Cardiac muscle cell (in vitro differentiated cells and primary cell): ENCODE results near the gene ZSCAN20. TPM values are rescaled to one million over a fixed set of nuclear protein-coding genes. Genes with fewer than 3 reads are reported as not detected.

Source experiments
- DNase-seq, 2 donors: peaks; one replicate each; pipeline versions ENCODE4 v3.0.0 to v3.0.0-alpha.2; 2010 to 2017; ENCODE audit warnings: low read depth in 1 of 2, low spot score in 1 of 2
- H3K27ac ChIP-seq: fragments of 200-600 bp; sonication (generic); 2 replicates; pipeline ENCODE4 v1.5.1; 2016
- H3K27me3 ChIP-seq: fragments of 200-600 bp; sonication (generic); 2 replicates; pipeline ENCODE4 v1.6.0; 2016; ENCODE audit warnings: control low read depth
- H3K36me3 ChIP-seq: fragments of 200-600 bp; sonication (generic); 2 replicates; pipeline ENCODE4 v1.5.1; 2016; ENCODE audit warnings: control low read depth
- H3K4me1 ChIP-seq: fragments of 200-600 bp; sonication (generic); 2 replicates; pipeline ENCODE4 v1.8.1; 2017; ENCODE audit warnings: low read depth, mild to moderate bottlenecking, mixed run types
- H3K4me3 ChIP-seq: fragments of 200-600 bp; sonication (generic); 2 replicates; pipeline ENCODE4 v1.5.1; 2016; ENCODE audit warnings: mild to moderate bottlenecking
- H3K9me3 ChIP-seq: fragments of 200-600 bp; sonication (generic); 2 replicates; pipeline ENCODE4 v1.5.1; 2017; ENCODE audit warnings: low read depth, mild to moderate bottlenecking, control low read depth
- polyA plus RNA-seq: library from polyadenylated mRNA; unstranded; fragments of >200 nt; fragmentation: Nextera tagmentation; extraction: Ambion mirVana; gene quantifications from 2 replicates; pipeline ENCODE4 v1.2.1, GENCODE V29; 2016
- total RNA-seq: library from RNA; depleted of rRNA; stranded (reverse); fragments of >200 nt; gene quantifications from 2 replicates; pipeline ENCODE4 v1.2.3, GENCODE V29; 2016
- TF ChIP-seq, protein P1 (sequence below): IDR thresholded peaks from 2 replicates; pipeline ENCODE4 v1.5.1; 2012; ENCODE audit warnings: low read depth, mild to moderate bottlenecking, low read length

The ZSCAN20 gene
- total and polyA plus RNA-seq, 2 experiments from 2014 or later: 1.4 to 7.2 TPM

DNA sequence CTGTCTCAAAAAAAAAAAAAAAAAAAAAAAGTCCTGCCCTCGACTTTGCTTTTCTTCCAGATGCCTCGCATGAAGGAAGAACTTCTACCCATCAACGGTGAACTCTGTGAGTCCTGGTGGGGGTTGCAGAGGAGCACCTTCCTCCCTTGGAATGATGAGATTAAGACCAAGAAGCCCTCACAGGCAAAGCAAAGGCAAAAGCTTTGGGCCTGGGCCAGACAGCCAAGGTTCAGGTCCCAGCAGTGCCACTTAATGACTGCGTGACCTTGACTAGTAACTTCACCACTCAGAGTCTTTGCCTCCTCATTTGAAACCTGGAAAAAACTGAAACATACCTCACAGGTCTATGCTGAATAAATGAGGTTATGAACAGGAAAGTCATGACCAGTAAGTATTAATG is 55.5 kb downstream of the ZSCAN20 start:
- Histone ChIP-seq H3K27ac (no peak overlapping the region), H3K4me1 (no peaks in the 10 kb centered on the region), H3K4me3 (no peak overlapping the region), H3K27me3 (no peaks in the 10 kb centered on the region), H3K36me3 (no peaks in the 10 kb centered on the region), H3K9me3 (no peaks in the 10 kb centered on the region)
- no peak for DNase-seq
- TF ChIP-seq, protein P1, sequence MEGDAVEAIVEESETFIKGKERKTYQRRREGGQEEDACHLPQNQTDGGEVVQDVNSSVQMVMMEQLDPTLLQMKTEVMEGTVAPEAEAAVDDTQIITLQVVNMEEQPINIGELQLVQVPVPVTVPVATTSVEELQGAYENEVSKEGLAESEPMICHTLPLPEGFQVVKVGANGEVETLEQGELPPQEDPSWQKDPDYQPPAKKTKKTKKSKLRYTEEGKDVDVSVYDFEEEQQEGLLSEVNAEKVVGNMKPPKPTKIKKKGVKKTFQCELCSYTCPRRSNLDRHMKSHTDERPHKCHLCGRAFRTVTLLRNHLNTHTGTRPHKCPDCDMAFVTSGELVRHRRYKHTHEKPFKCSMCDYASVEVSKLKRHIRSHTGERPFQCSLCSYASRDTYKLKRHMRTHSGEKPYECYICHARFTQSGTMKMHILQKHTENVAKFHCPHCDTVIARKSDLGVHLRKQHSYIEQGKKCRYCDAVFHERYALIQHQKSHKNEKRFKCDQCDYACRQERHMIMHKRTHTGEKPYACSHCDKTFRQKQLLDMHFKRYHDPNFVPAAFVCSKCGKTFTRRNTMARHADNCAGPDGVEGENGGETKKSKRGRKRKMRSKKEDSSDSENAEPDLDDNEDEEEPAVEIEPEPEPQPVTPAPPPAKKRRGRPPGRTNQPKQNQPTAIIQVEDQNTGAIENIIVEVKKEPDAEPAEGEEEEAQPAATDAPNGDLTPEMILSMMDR: no peak

DNA sequence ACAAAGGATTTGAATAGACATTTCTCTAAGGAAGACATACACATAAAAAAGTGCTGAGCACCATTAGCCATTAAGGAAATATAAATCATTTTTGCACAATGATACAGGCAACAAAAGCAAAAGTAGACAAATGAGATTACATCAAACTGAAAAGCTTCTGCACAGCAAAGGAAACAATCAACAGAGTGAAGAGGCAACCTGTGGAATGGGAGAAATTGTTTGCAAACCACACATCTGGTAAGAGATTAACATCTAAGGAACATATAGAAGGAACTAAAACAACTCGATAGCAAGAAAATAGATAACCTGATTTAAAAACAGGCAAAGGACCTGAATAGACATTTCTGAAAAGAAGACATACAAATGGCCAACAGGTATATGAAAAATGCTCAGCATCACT is 57.5 kb downstream of the ZSCAN20 start:
- Histone ChIP-seq H3K9me3 (no peaks in the 10 kb centered on the region), H3K4me1 (no peaks in the 10 kb centered on the region), H3K4me3 (no peak overlapping the region), H3K27me3 (no peaks in the 10 kb centered on the region), H3K36me3 (no peaks in the 10 kb centered on the region), H3K27ac (no peak overlapping the region)
- DNase-seq: no peak
- TF ChIP-seq, protein P1: no peak

DNA sequence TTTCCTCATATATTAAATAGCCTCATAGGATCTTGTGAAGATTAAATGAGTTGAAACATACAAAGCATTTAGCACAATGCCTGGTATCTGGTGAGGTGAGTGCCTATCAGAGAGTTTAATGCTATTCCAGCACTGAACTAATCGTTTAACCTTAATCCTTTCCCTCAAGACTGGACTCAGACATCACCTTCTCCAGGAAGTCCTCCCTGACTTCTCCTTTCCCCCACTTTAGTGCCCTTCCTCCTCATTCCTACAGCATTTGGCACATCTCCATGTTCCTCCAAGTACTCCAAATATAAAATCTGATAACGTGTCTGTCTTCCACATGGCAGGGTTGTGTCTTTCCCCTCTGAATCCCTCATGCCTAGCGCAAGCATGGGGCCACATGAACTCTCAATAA is 59.8 kb downstream of the ZSCAN20 start:
- DNase-seq: no peak
- H3K4me1 ChIP-seq: no peaks in the 10 kb centered on the region
- TF ChIP-seq, protein P1: no peak
- no peak overlapping the region for H3K27ac ChIP-seq
- H3K4me3 ChIP-seq: no peak overlapping the region
- no peaks in the 10 kb centered on the region for H3K27me3 ChIP-seq
- H3K36me3 ChIP-seq: no peaks in the 10 kb centered on the region
- H3K9me3 ChIP-seq: no peaks in the 10 kb centered on the region

DNA sequence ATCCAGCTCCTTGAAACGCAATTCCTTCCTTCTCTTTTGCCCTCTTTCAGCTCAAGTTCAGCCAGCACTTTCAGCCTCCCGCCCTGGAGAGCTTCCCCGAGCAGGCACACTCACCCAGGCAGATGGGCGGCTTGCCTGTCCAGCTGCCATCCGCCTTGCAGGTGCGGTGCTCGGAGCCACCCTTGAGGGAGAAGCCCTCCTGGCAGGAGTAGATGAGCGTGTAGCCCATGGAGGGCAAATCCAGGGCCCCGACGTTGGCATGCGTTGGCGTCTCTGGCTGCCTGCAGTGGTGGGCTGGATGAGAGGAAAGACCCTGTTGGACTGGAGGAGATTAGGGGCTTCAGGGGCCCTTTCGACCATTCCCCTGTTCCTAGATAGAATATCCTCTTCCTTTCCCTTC is 60.5 kb downstream of the ZSCAN20 start:
- Histone ChIP-seq H3K27ac (no peak overlapping the region), H3K36me3 (no peaks in the 10 kb centered on the region), H3K9me3 (no peaks in the 10 kb centered on the region), H3K4me3 (no peak overlapping the region), H3K4me1 (no peaks in the 10 kb centered on the region), H3K27me3 (no peaks in the 10 kb centered on the region)
- DNase-seq: no peak
- TF ChIP-seq, protein P1: no peak

DNA sequence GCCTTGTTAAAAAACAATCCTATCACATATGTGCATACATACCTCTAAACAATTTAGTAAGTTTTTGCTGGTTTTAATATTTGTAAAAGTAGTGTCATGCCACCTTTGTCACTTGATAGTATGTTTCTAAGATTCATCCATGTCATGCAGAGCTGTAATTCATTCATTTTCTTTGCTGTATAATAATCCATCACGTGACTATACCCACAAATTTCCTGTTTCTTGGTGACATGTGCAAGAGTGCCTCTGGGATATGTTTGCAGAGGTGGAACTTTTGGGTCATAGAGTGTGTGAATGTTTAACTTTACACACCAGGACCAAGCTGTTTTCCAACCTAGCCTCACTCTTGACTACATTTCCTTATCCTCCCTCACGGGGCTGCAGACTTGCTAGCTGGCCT is 62.9 kb downstream of the ZSCAN20 start:
- TF ChIP-seq, protein P1: no peak
- H3K27ac ChIP-seq: no peak overlapping the region
- H3K9me3 ChIP-seq: no peaks in the 10 kb centered on the region
- no peak overlapping the region for H3K4me3 ChIP-seq
- H3K36me3 ChIP-seq: no peaks in the 10 kb centered on the region
- H3K27me3 ChIP-seq: no peaks in the 10 kb centered on the region
- no peaks in the 10 kb centered on the region for H3K4me1 ChIP-seq
- DNase-seq: no peak

DNA sequence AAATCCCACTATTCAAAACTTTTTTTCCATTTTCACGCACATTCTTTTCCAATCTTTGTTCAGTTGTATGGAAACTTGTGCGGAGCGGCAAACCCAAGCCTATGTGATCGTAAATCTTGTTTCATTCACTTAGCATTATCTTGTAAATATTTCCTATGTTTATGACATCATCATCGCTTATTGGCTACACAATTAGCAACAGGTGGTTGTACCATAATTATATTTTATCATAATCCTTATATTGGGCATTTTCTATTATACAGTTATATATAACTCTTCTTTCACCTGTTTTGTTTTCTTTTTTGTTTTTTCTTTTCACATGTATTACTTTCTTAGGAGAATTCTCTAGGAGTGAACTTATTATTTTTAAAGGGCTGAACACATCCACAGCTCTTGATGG is 65.4 kb downstream of the ZSCAN20 start:
- Histone ChIP-seq H3K36me3 (no peaks in the 10 kb centered on the region), H3K4me1 (no peaks in the 10 kb centered on the region), H3K27me3 (no peaks in the 10 kb centered on the region), H3K4me3 (no peak overlapping the region), H3K9me3 (no peaks in the 10 kb centered on the region), H3K27ac (no peak overlapping the region)
- no peak for DNase-seq
- TF ChIP-seq, protein P1: no peak
